H9 (cell line): ENCODE data around the gene PRRC2B. TPM values are rescaled to one million over a fixed set of nuclear protein-coding genes. Genes with fewer than 3 reads are reported as not detected.
A peak's percentile ranks its signal among the peaks of the same experiment; 100 is the strongest.

Source experiments
- DNase-seq: peaks from one replicate; pipeline ENCODE4 v3.0.0-alpha.2; 2017
- H2AFZ ChIP-seq: one replicate; pipeline ENCODE4 v1.6.1; 2013; ENCODE audit warnings: mild to moderate bottlenecking, low read length, control low read depth, moderate library complexity
- H2AK5ac ChIP-seq: 2 replicates; pipeline ENCODE4 v1.6.1; 2013; ENCODE audit warnings: low read length, control low read depth, mixed read lengths; ENCODE audit not compliant: insufficient read length
- H2BK120ac ChIP-seq: one replicate; pipeline ENCODE4 v1.6.1; 2013; ENCODE audit warnings: low read depth, mild to moderate bottlenecking, low read length, control low read depth, inconsistent platforms; ENCODE audit not compliant: poor library complexity, severe bottlenecking
- H2BK12ac ChIP-seq: 2 replicates; pipeline ENCODE4 v1.6.1; 2013; ENCODE audit warnings: low read length, control low read depth, mixed read lengths, low read depth; ENCODE audit not compliant: insufficient read length
- H2BK15ac ChIP-seq: 2 replicates; pipeline ENCODE4 v1.6.1; 2013; ENCODE audit warnings: low read depth, low read length, control low read depth
- H2BK20ac ChIP-seq: one replicate; pipeline ENCODE4 v1.6.1; 2013; ENCODE audit warnings: low read depth, mild to moderate bottlenecking, low read length, control low read depth, inconsistent platforms; ENCODE audit not compliant: poor library complexity, severe bottlenecking
- H2BK5ac ChIP-seq: 2 replicates; pipeline ENCODE4 v1.6.1; 2013; ENCODE audit warnings: low read length, control low read depth, mixed read lengths; ENCODE audit not compliant: insufficient read length
- H3K14ac ChIP-seq: 2 replicates; pipeline ENCODE4 v1.6.1; 2013; ENCODE audit warnings: low read length, control low read depth; ENCODE audit not compliant: insufficient read depth
- H3K18ac ChIP-seq: 2 replicates; pipeline ENCODE4 v1.6.1; 2013; ENCODE audit warnings: low read depth, mild to moderate bottlenecking, mixed read lengths, low read length, control low read depth; ENCODE audit not compliant: insufficient read length
- H3K23ac ChIP-seq: 2 replicates; pipeline ENCODE4 v1.6.1; 2013; ENCODE audit warnings: low read length, control low read depth, mixed read lengths, low read depth; ENCODE audit not compliant: insufficient read length
- H3K23me2 ChIP-seq: 2 replicates; pipeline ENCODE4 v1.6.1; 2013; ENCODE audit warnings: low read depth, mild to moderate bottlenecking, mixed read lengths, low read length, control low read depth; ENCODE audit not compliant: insufficient read length, poor library complexity, severe bottlenecking
- H3K27ac ChIP-seq: 2 replicates; pipeline ENCODE4 v1.5.1; 2013; ENCODE audit warnings: low read length, control low read depth, mixed read lengths, low read depth; ENCODE audit not compliant: insufficient read length
- H3K27me3 ChIP-seq: 2 replicates; pipeline ENCODE4 v1.6.1; 2013; ENCODE audit warnings: low read length, control low read depth, inconsistent platforms; ENCODE audit not compliant: insufficient read depth
- H3K4ac ChIP-seq: 2 replicates; pipeline ENCODE4 v1.6.1; 2013; ENCODE audit warnings: low read depth, mild to moderate bottlenecking, control low read depth, inconsistent platforms, low read length, moderate library complexity
- H3K4me1 ChIP-seq: 2 replicates; pipeline ENCODE4 v1.6.1; 2013; ENCODE audit warnings: low read length, control low read depth, inconsistent platforms; ENCODE audit not compliant: insufficient read depth
- H3K4me2 ChIP-seq: 2 replicates; pipeline ENCODE4 v1.6.1; 2013; ENCODE audit warnings: low read length, control low read depth, mixed read lengths; ENCODE audit not compliant: insufficient read length, insufficient read depth
- H3K56ac ChIP-seq: 2 replicates; pipeline ENCODE4 v1.6.1; 2013; ENCODE audit warnings: low read depth, mild to moderate bottlenecking, mixed read lengths, low read length, control low read depth; ENCODE audit not compliant: insufficient read length
- H3K79me1 ChIP-seq: 2 replicates; pipeline ENCODE4 v1.6.1; 2013; ENCODE audit warnings: low read depth, mild to moderate bottlenecking, moderate library complexity, low read length, control low read depth, inconsistent platforms; ENCODE audit not compliant: insufficient read depth, poor library complexity, severe bottlenecking
- H3K79me2 ChIP-seq: 2 replicates; pipeline ENCODE4 v1.6.1; 2013; ENCODE audit warnings: low read length, control low read depth, inconsistent platforms; ENCODE audit not compliant: insufficient read depth
- H3K9ac ChIP-seq: 2 replicates; pipeline ENCODE4 v1.6.1; 2013; ENCODE audit warnings: low read length, control low read depth, mixed read lengths; ENCODE audit not compliant: insufficient read length; ENCODE audit errors: extremely low read depth
- H3K9me3 ChIP-seq: one replicate; pipeline ENCODE4 v1.6.1; 2013; ENCODE audit warnings: low read depth, low read length, inconsistent platforms; ENCODE audit not compliant: control insufficient read depth
- H3T11ph ChIP-seq: one replicate; pipeline ENCODE4 v1.6.1; 2013; ENCODE audit warnings: mild to moderate bottlenecking, low read length, control low read depth, inconsistent platforms
- H4K20me1 ChIP-seq: one replicate; pipeline ENCODE4 v1.6.1; 2013; ENCODE audit not compliant: control insufficient read depth, insufficient read length, insufficient read depth
- H4K5ac ChIP-seq: 2 replicates; pipeline ENCODE4 v1.6.1; 2013; ENCODE audit warnings: low read depth, mild to moderate bottlenecking, mixed read lengths, low read length, control low read depth; ENCODE audit not compliant: insufficient read length
- H4K8ac ChIP-seq: replicated peaks from 2 replicates; pipeline ENCODE4 v1.6.1; 2013; ENCODE audit warnings: low read length, control low read depth, mixed read lengths, low read depth; ENCODE audit not compliant: insufficient read length
- H4K91ac ChIP-seq: 2 replicates; pipeline ENCODE4 v1.6.1; 2013; ENCODE audit warnings: low read depth, mild to moderate bottlenecking, moderate library complexity, mixed read lengths, low read length, control low read depth; ENCODE audit not compliant: insufficient read length
- H3K27ac Mint-ChIP-seq, 3 experiments: 2 replicates in 2 of 3; 3 replicates in 1 of 3; pipeline ENCODE4 v1.8.0; 2020 to 2021; ENCODE audit warnings: mixed read lengths in 3 of 3, mild to moderate bottlenecking in 1 of 3, moderate library complexity in 1 of 3
- H3K27me3 Mint-ChIP-seq: 2 replicates; pipeline ENCODE4 v1.8.0; 2021; ENCODE audit warnings: low read depth, mild to moderate bottlenecking, moderate library complexity, mixed read lengths
- H3K36me3 Mint-ChIP-seq, 3 experiments: 2 replicates in 2 of 3; 3 replicates in 1 of 3; pipeline ENCODE4 v1.8.0; 2020 to 2021; ENCODE audit warnings: low read depth in 3 of 3, mixed read lengths in 3 of 3; ENCODE audit not compliant: insufficient read depth in 1 of 3
- H3K4me1 Mint-ChIP-seq, 2 experiments: 2 replicates each; pipeline ENCODE4 v1.8.0; 2020; ENCODE audit warnings: mixed read lengths in 2 of 2
- H3K4me3 Mint-ChIP-seq, 2 experiments: 2 replicates in 1 of 2; 3 replicates in 1 of 2; pipeline ENCODE4 v1.8.0; 2020 to 2021; ENCODE audit warnings: mild to moderate bottlenecking in 2 of 2, mixed read lengths in 2 of 2, moderate library complexity in 1 of 2
- H3K9me3 Mint-ChIP-seq, 2 experiments: 2 replicates in 1 of 2; 3 replicates in 1 of 2; pipeline ENCODE4 v1.8.0; 2020; ENCODE audit warnings: mild to moderate bottlenecking in 2 of 2, mixed read lengths in 2 of 2, moderate library complexity in 1 of 2
- CTCF ChIP-seq: fragments of 200-600 bp; sonication (generic); conservative IDR thresholded peaks from 3 replicates; pipeline ENCODE4 v1.8.0; 2021; ENCODE audit warnings: antibody characterized with exemption, mild to moderate bottlenecking
- WGBS: extraction: QIAGEN DNeasy Blood & Tissue Kit; methylation state at CpG from one replicate; pipeline ENCODE4 v1.1.7; 2013; ENCODE audit warnings: missing lambda C conversion rate, low lambda C conversion rate, mixed read lengths; ENCODE audit not compliant: insufficient read length; ENCODE audit errors: extremely low coverage; 5-methylcytosine and 5-hydroxymethylcytosine counted together
- total RNA-seq: library from RNA; stranded (reverse); gene quantifications from 2 replicates; pipeline ENCODE4 v1.2.1, GENCODE V29; 2021

The PRRC2B gene
- total RNA-seq, 1 experiment from 2014 or later: 251 TPM

DNA sequence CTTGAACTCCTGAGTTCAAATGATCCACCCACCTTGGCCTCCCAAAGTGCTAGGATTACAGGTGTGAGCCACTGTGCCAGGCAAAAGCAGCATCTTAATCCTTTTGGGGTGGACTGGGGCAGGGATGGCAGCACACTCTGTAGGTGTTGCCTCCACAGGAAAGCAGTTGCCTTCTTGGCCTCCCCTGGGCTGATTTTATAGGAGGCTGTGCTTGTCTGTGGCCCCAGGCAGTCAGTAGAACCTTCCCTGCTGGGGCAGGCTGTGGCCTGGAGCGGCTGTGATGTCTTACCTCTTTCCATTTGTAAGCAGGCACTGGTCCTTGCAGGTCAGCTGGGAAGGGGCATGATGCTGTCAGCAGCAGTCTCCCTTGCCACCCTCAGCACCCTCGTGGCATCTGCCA, 49.8 kb downstream of the PRRC2B start:
- Histone ChIP-seq H3K4ac (no peak overlapping the region), H4K91ac (no peak overlapping the region), H3K18ac (no peak overlapping the region), H3K27me3 (no peaks in the 10 kb centered on the region), H3K23ac (no peak overlapping the region), H3T11ph (no peak overlapping the region), H3K23me2 (no peaks in the 10 kb centered on the region), H2BK20ac (no peak overlapping the region), H3K4me2 (no peak overlapping the region), H3K14ac (no peak overlapping the region), H2BK120ac (no peak overlapping the region), H3K4me1 (no peaks in the 10 kb centered on the region), H2BK12ac (no peak overlapping the region), H3K56ac (no peak overlapping the region), H3K9ac (no peak overlapping the region), H2BK5ac (no peak overlapping the region), H2AK5ac (no peak overlapping the region), H3K79me1 (peaks cover 10% of the 10 kb centered on the region), H4K5ac (no peak overlapping the region), H2BK15ac (no peak overlapping the region), H4K20me1 (peaks cover 2% of the 10 kb centered on the region), H2AFZ (no peak overlapping the region), H3K9me3 (no peaks in the 10 kb centered on the region), H3K79me2 (no peaks in the 10 kb centered on the region), H4K8ac (no peak overlapping the region), H3K27ac (no peak overlapping the region)
- Mint-ChIP-seq H3K9me3 (no peaks in the 10 kb centered on the region), H3K27ac (peak overlapping the region in 1 of 3 experiments; percentile 49; a peak in 2 of 7 replicates), H3K27me3 (no peaks in the 10 kb centered on the region; the same call in 1 of the 2 replicates), H3K36me3 (peaks cover 71 to 94% (median 91%) of the 10 kb centered on the region in 3 experiments), H3K4me3 (no peak overlapping the region), H3K4me1 (peaks cover 4 to 11% of the 10 kb centered on the region in 2 experiments; a peak in 2 of 4 replicates)
- no peak for TF ChIP-seq CTCF
- WGBS: no CpG with 5 or more reads among the region's 2 CpGs
- no peak for DNase-seq
